Bronchial smooth muscle cell (primary cell): ENCODE measurements around the gene CASP6. TPM values are rescaled to one million over a fixed set of nuclear protein-coding genes. Genes with fewer than 3 reads are reported as not detected.

ENCODE experiments used
- total RNA-seq: library from RNA; depleted of rRNA; stranded (reverse); fragments of >200 nt; gene quantifications from 2 replicates; pipeline ENCODE4 v1.2.1, GENCODE V29; 2014

Gene CASP6
- total RNA-seq = 29.9 and 35.0 TPM in 2 replicates

DNA sequence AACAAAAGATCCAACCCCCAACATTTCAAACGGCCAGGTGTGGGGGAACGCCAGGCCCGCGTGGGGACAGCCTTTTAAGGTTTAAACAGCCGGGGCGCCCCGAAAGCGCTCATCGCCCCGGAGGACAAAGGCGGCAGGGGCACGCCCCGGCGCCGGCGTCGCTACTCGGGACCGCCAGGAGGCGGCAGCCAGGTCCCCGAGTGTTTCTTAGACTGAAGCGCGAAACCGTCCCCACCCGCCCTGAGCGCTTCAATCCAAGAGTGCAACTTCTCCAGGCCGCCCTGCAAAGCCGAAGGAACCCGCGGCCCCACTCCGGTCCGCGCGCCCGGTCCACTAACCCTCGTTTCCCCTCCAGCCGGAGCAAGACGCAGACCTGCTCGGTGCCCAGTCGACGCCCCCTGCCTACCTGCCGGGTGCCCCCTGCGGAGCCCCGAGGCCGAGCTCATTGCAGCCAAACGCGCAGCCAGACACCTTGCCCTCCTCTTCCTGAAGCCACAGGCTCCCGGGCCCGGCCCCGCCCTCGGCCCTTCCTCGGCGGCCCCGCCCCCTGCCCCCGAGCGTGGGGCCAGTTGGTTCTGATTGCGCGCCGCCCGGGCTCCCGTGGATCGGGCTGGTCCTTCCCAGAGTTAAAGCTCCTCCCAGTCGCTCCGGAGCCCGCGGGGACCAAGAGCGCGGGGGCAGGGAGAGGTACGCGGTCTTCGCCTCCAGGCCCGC lies at the start of gene CASP6:
Gene CASP6, minus strand, starts transcription at position 496 of the 714 bp plus-strand sequence. Its CDS starts 50 bp downstream, at position 446.

DNA sequence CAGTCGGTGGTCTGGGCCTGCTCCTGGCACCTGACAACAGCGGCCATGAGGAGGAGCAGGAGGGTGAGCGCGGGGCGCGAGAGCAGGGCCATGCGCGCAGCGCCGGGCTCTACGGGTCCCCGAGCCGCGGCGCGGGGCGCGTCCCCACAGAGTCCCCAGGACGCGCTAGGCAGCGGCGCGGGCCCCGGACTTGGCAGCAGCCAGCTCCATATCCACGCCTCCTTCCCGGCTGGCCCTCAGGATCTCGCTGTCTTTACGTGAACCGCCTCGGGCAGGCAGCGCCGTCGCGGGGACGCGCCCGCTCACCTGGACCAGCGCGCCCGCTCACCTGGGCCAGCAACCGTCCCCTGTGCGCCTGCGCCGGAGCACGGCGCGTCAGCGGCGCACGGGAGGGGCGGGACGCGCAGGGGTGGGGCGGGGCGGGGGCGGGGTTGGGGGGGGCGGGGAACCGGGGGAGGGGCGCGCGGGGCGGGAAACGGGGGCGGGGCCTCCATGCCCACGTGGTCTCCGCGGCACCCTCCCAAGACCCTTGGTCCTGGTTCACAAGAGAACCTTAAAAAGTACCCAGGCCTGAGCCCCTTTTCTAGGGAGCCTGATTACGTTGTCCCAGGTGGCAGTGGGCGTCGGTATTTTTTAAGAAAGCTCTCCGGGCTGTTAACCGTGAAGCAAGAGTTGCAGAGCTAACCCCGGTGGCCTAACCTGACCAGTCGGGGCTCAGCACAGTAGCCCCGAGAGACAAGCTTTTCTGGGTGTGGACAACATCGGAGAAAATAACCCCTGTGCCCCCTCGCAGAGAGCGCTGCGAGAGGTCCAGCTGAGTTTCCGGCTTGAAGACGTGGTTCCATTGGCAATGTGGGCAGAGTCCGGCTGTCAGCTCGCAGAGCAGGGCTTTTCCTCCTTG lies 26.7 kb upstream of the CASP6 start, which contains the start of gene PLA2G12A:
Gene PLA2G12A, minus strand, starts transcription at position 353 of the 901 bp plus-strand sequence. Its CDS starts 261 bp downstream, at position 92.

Other genes with a start within 250 kb of the CASP6 start
- 18.3 and 21.8 TPM in 2 replicates for gene MCUB, start 143.2 kb downstream of the CASP6 start, total RNA-seq
- 53.1 and 88.4 TPM in 2 replicates for gene PLA2G12A, start 26.6 kb upstream of the CASP6 start, total RNA-seq
- gene CFI, start 98.6 kb upstream of the CASP6 start, total RNA-seq = 1.8 and 4.9 TPM in 2 replicates
- 1.4 and 2.7 TPM in 2 replicates for gene GAR1, start 112.3 kb upstream of the CASP6 start, total RNA-seq
- not detected in 2 replicates for gene RRH, start 124.5 kb upstream of the CASP6 start, total RNA-seq
- gene LRIT3, start 144.7 kb upstream of the CASP6 start, total RNA-seq = under 0.01 TPM in 2 replicates
- under 0.01 and 0.26 TPM in 2 replicates for gene EGF, start 209.4 kb upstream of the CASP6 start, total RNA-seq